Adrenal gland (tissue), 5 donors: ENCODE data around the gene ADAM15.

Source experiments
- POLR2A ChIP-seq, 2 donors: fragments of 450-650 bp; IDR thresholded peaks; one replicate each; pipeline ENCODE4 v1.6.1; 2017; ENCODE audit warnings: antibody characterized with exemption in 2 of 2, mild to moderate bottlenecking in 2 of 2, moderate library complexity in 1 of 2
- TF ChIP-seq, protein P1 (sequence below), 6 experiments: fragments of 450-650 bp in 4 of 6; fragments of 200-600 bp in 2 of 6; sonication (generic) in 1 of 6; IDR thresholded peaks; 1 replicate in 5 of 6; 2 replicates in 1 of 6; pipeline versions ENCODE4 v1.5.1 to v1.8.0; 2016 to 2021; ENCODE audit warnings: antibody characterized with exemption in 6 of 6, mild to moderate bottlenecking in 2 of 6, moderate library complexity in 1 of 6
- donor health status: DM: no; HTN: no; CAD: no.

DNA sequence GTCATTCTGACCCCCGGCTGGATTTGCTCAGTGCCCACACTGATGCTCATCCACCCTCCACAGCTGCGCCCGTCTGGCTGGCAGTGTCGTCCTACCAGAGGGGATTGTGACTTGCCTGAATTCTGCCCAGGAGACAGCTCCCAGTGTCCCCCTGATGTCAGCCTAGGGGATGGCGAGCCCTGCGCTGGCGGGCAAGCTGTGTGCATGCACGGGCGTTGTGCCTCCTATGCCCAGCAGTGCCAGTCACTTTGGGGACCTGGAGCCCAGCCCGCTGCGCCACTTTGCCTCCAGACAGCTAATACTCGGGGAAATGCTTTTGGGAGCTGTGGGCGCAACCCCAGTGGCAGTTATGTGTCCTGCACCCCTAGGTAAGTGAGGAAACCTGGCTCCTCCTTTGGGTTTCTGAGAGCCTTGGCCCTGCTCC is 6.7 kb downstream of the ADAM15 start:
- TF ChIP-seq, protein P1, sequence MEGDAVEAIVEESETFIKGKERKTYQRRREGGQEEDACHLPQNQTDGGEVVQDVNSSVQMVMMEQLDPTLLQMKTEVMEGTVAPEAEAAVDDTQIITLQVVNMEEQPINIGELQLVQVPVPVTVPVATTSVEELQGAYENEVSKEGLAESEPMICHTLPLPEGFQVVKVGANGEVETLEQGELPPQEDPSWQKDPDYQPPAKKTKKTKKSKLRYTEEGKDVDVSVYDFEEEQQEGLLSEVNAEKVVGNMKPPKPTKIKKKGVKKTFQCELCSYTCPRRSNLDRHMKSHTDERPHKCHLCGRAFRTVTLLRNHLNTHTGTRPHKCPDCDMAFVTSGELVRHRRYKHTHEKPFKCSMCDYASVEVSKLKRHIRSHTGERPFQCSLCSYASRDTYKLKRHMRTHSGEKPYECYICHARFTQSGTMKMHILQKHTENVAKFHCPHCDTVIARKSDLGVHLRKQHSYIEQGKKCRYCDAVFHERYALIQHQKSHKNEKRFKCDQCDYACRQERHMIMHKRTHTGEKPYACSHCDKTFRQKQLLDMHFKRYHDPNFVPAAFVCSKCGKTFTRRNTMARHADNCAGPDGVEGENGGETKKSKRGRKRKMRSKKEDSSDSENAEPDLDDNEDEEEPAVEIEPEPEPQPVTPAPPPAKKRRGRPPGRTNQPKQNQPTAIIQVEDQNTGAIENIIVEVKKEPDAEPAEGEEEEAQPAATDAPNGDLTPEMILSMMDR (IDR thresholded peaks at IDR 0.05): no peak
- TF ChIP-seq POLR2A (IDR thresholded peaks at IDR 0.05): no peak
